WERI-Rb-1 (cell line): ENCODE data around the gene NMRK2.
"Not testable (repeated sequence)": the region's sequence is repeated elsewhere in the genome, so short reads cannot be mapped to it uniquely, and the experiment has no call there.

Experiments
- DNase-seq: peaks from one replicate; pipeline ENCODE4 v3.0.0-alpha.2; 2020
- H3K27ac ChIP-seq: fragments of 250-450 bp; sonication (Bioruptor Pico); 2 replicates; pipeline ENCODE4 v1.5.1; 2020; ENCODE audit warnings: mild to moderate bottlenecking, moderate library complexity
- H3K27me3 ChIP-seq: fragments of 250-450 bp; sonication (Bioruptor Pico); 2 replicates; pipeline ENCODE4 v1.5.1; 2021; ENCODE audit warnings: mild to moderate bottlenecking, low read depth, moderate library complexity; ENCODE audit not compliant: insufficient read depth, severe bottlenecking
- H3K36me3 ChIP-seq: fragments of 250-450 bp; sonication (Bioruptor Pico); 2 replicates; pipeline ENCODE4 v1.5.1; 2020; ENCODE audit warnings: mild to moderate bottlenecking, moderate library complexity
- H3K4me3 ChIP-seq: 2 replicates; pipeline ENCODE4 v1.5.1; 2011; ENCODE audit warnings: low read depth, mild to moderate bottlenecking, control low read depth, low read length
- H3K9me3 ChIP-seq: fragments of 250-450 bp; sonication (Bioruptor Pico); 2 replicates; pipeline ENCODE4 v1.5.1; 2021; ENCODE audit warnings: mild to moderate bottlenecking, moderate library complexity; ENCODE audit not compliant: severe bottlenecking
- CTCF ChIP-seq: IDR thresholded peaks from 2 replicates; pipeline ENCODE4 v1.5.1; 2011; ENCODE audit warnings: low read depth, mild to moderate bottlenecking, control low read depth, inconsistent platforms, low read length

NMRK2 gene

GRCh38 chr19:3966051-3967017 lies 33.5 kb downstream of the NMRK2 start:
- no peak for TF ChIP-seq CTCF
- DNase-seq: no peak
- H3K36me3 ChIP-seq: peaks cover 79% of the 10 kb centered on the region
- no peaks in the 10 kb centered on the region for H3K9me3 ChIP-seq
- H3K27me3 ChIP-seq: no peaks in the 10 kb centered on the region
- H3K4me3 ChIP-seq: no peak overlapping the region
- no peak overlapping the region for H3K27ac ChIP-seq

- DNase-seq, H3K9me3 ChIP-seq, H3K4me3 ChIP-seq, H3K27ac ChIP-seq, H3K27me3 ChIP-seq: not testable (repeated sequence)
- peaks cover 69% of the 10 kb centered on the region for H3K36me3 ChIP-seq
Observed at GRCh38 chr19:3967983-3968382, 35.1 kb downstream of the NMRK2 start.

GRCh38 chr19:3968556-3969434 lies 35.9 kb downstream of the NMRK2 start:
- 0 out of 2 replicates have a peak overlapping the region, but pooled peaks have one; percentile 18 for H3K27ac ChIP-seq
- H3K4me3 ChIP-seq: no peak overlapping the region
- no peaks in the 10 kb centered on the region for H3K9me3 ChIP-seq

DNA sequence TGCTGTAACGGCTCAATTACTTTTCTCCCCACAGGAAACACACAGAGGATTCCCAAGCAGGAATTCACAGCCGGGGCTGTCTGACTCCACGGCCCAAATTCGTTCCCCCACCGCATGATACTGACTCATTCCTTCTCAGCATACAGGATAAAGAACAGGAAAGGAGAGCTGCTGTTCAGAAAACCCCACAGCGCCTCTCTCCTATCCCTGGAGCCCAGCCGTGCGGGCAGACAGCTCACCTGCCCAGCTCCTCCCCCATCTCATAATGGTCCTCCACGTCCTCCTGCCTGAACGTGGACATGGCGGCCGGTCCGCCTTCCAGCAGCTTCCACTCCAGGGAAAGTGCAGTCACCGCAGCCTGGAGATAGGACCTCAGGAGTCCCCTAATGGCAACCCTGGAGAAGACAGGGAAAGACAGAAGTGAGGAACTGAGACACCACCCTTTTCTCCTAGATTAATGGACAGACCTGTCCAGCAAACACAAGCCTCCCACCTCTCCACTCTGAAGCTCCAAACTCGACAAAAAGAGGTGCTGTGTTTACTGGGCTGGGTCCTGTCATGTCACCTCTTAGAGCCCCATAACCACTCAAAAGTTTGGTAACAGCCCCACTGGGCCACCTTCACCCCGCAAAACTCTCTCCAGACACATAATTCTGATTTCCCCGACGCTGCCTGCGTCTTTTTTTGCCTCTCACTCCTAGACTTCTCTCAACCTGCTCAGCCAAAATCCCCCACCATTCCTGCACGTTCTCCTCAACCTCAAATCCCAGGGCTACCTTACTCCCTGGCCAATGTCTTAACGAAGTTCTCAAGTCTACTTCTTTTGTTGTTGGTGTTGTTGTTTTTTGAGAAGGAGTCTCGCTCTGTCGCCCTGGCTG lies 36.8 kb downstream of the NMRK2 start:
- TF ChIP-seq CTCF: 0 out of 2 replicates have a peak, but pooled peaks have one; percentile 29
- no peak for DNase-seq
- H3K27ac ChIP-seq: peak overlapping the region; percentile 83
- no peaks in the 10 kb centered on the region for H3K9me3 ChIP-seq
- peaks cover 55% of the 10 kb centered on the region for H3K36me3 ChIP-seq
- peak overlapping the region; percentile 66 for H3K4me3 ChIP-seq
- H3K27me3 ChIP-seq: no peaks in the 10 kb centered on the region

More at GRCh38 chr19:3968556-3969434, 35.9 kb downstream of the NMRK2 start:
- peak; percentile 52 for DNase-seq
- H3K27me3 ChIP-seq: no peaks in the 10 kb centered on the region
- peaks cover 61% of the 10 kb centered on the region for H3K36me3 ChIP-seq
- TF ChIP-seq CTCF: no peak

DNA sequence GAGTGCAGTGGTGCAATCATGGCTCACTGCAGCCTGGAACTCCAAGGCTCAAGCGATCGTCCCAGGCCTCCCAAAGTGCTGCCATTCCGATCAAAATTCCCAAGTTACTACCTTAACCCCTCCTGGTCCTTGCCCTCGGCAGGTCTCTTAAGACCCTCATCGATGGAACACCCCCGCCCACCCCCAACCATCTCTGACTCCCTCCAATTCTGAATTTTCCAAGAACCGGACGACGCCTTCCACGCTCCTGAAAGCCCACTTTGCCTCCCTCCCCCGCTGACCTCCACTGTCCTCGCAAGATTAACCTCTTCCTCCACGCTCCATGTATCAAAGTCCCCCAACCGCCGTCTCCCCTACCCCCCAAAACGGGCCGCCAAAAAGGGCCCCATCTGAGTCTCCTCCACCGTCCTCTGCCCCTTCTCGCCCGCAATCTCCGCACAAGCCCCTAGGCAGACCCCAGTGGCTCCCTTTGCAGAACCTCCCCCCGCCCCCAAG lies 37.5 kb downstream of the NMRK2 start:
- Histone ChIP-seq H3K27me3 (no peaks in the 10 kb centered on the region), H3K36me3 (peaks cover 51% of the 10 kb centered on the region), H3K9me3 (no peaks in the 10 kb centered on the region), H3K4me3 (peak overlapping the region; percentile 66), H3K27ac (peak overlapping the region; percentile 83)
- DNase-seq: no peak
- TF ChIP-seq CTCF: no peak
